K562 (cell line): Measurements from ENCODE around the gene GLOD4.

Experiments
- CHD1 ChIP-seq: fragments of 200-600 bp; sonication (generic); IDR thresholded peaks from one replicate; pipeline ENCODE4 v1.6.1; 2012; ENCODE audit warnings: mild to moderate bottlenecking, moderate library complexity, low read length, inconsistent platforms
- CTCF ChIP-seq, 3 experiments: IDR thresholded peaks in 2 of 3; conservative IDR thresholded peaks in 1 of 3; 2 replicates each; pipeline ENCODE4 v1.5.1; 2011 to 2012; ENCODE audit warnings: low read length in 3 of 3, mild to moderate bottlenecking in 3 of 3, control low read depth in 2 of 3, improper control_type of control experiment in 1 of 3, inconsistent platforms in 1 of 3, low read depth in 1 of 3, mixed read lengths in 1 of 3, moderate library complexity in 1 of 3; ENCODE audit not compliant: insufficient read depth in 2 of 3
- EZH2 ChIP-seq: IDR thresholded peaks from 2 replicates; pipeline ENCODE4 v1.6.1; 2012; ENCODE audit warnings: low read depth, mild to moderate bottlenecking, inconsistent platforms, low read length, borderline replicate concordance
- JUNB ChIP-seq: fragments of 450-650 bp; formaldehyde crosslinking; conservative IDR thresholded peaks from 2 replicates; pipeline ENCODE4 v1.4.0; 2020; ENCODE audit warnings: mild to moderate bottlenecking
- MCM5 ChIP-seq: fragments of 450-650 bp; IDR thresholded peaks from 2 replicates; pipeline ENCODE4 v1.6.1; 2016; ENCODE audit warnings: low read depth
- TCF7L2 ChIP-seq: fragments of 150-350 bp; IDR thresholded peaks from 2 replicates; pipeline ENCODE4 v1.6.1; 2016; ENCODE audit warnings: low read depth, mild to moderate bottlenecking, low read length, moderate library complexity
- ZKSCAN1 ChIP-seq: fragments of 150-350 bp; IDR thresholded peaks from 2 replicates; pipeline ENCODE4 v1.6.1; 2016; ENCODE audit warnings: low read depth, low read length
- ZNF143 ChIP-seq: sonication (generic); formaldehyde crosslinking; IDR thresholded peaks from 2 replicates; pipeline ENCODE4 v1.9.0; 2022; ENCODE audit warnings: mild to moderate bottlenecking, missing genetic modification reagents
- ZNF239 ChIP-seq: fragments of 250-450 bp; sonication (Bioruptor Pico); IDR thresholded peaks from 2 replicates; pipeline ENCODE4 v1.4.0; 2020; ENCODE audit warnings: mild to moderate bottlenecking
- ZNF316 ChIP-seq: fragments of 450-650 bp; IDR thresholded peaks from 2 replicates; pipeline ENCODE4 v1.6.1; 2016
- ZNF766 ChIP-seq: fragments of 200-800 bp; sonication (Bioruptor generic); conservative IDR thresholded peaks from 2 replicates; pipeline ENCODE4 v1.6.1; 2016; ENCODE audit warnings: missing genetic modification characterization, missing compliant biosample characterization
- TF ChIP-seq, protein P1 (sequence below): fragments of 150-350 bp; IDR thresholded peaks from 2 replicates; pipeline ENCODE4 v1.6.1; 2014; ENCODE audit warnings: low read depth, mild to moderate bottlenecking, low read length, borderline replicate concordance
- TF ChIP-seq, protein P2 (sequence below): sonication (generic); formaldehyde crosslinking; IDR thresholded peaks from 2 replicates; pipeline ENCODE4 v1.5.0; 2020; ENCODE audit warnings: missing genetic modification reagents

- no peak for TF ChIP-seq CTCF (IDR thresholded peaks at IDR 0.05 in 2 of 3, conservative IDR thresholded peaks at IDR 0.05 in 1 of 3; ENCODE audit: insufficient read depth in 2 of 3, low read depth in 1 of 3, low read length in 3 of 3)
- no peak for TF ChIP-seq TCF7L2
- no peak for TF ChIP-seq ZNF316
- no peak for TF ChIP-seq CHD1
- TF ChIP-seq, protein P1, sequence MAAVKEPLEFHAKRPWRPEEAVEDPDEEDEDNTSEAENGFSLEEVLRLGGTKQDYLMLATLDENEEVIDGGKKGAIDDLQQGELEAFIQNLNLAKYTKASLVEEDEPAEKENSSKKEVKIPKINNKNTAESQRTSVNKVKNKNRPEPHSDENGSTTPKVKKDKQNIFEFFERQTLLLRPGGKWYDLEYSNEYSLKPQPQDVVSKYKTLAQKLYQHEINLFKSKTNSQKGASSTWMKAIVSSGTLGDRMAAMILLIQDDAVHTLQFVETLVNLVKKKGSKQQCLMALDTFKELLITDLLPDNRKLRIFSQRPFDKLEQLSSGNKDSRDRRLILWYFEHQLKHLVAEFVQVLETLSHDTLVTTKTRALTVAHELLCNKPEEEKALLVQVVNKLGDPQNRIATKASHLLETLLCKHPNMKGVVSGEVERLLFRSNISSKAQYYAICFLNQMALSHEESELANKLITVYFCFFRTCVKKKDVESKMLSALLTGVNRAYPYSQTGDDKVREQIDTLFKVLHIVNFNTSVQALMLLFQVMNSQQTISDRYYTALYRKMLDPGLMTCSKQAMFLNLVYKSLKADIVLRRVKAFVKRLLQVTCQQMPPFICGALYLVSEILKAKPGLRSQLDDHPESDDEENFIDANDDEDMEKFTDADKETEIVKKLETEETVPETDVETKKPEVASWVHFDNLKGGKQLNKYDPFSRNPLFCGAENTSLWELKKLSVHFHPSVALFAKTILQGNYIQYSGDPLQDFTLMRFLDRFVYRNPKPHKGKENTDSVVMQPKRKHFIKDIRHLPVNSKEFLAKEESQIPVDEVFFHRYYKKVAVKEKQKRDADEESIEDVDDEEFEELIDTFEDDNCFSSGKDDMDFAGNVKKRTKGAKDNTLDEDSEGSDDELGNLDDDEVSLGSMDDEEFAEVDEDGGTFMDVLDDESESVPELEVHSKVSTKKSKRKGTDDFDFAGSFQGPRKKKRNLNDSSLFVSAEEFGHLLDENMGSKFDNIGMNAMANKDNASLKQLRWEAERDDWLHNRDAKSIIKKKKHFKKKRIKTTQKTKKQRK: no peak
- TF ChIP-seq MCM5: no peak
- no peak for TF ChIP-seq EZH2
- TF ChIP-seq JUNB (CRISPR knock-in tag): no peak
- no peak for TF ChIP-seq ZNF239 (CRISPR knock-in tag)
- TF ChIP-seq ZNF766 (CRISPR knock-in tag): no peak
- no peak for TF ChIP-seq ZNF143 (CRISPR knock-in tag)
- no peak for TF ChIP-seq ZKSCAN1
- TF ChIP-seq, protein P2, sequence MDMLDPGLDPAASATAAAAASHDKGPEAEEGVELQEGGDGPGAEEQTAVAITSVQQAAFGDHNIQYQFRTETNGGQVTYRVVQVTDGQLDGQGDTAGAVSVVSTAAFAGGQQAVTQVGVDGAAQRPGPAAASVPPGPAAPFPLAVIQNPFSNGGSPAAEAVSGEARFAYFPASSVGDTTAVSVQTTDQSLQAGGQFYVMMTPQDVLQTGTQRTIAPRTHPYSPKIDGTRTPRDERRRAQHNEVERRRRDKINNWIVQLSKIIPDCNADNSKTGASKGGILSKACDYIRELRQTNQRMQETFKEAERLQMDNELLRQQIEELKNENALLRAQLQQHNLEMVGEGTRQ (CRISPR knock-in tag): no peak
Measured at GRCh38 chr17:737561-738113, 44.4 kb downstream of the GLOD4 start.
